ENCODE results near the gene CFAP52. TPM values are rescaled to one million over a fixed set of nuclear protein-coding genes. Genes with fewer than 3 reads are reported as not detected.

CFAP52 gene
- total and polyA plus RNA-seq, 2 experiments from 2014 or later, result not detected

- DNase-seq (ENCODE audit: low spot score), result no peak
- Histone ChIP-seq H3K4me1 (ENCODE audit: insufficient read depth) (no peaks in the 10 kb centered on the region), H3K27ac (ENCODE audit: low read depth) (no peak overlapping the region), H2AFZ (no peak overlapping the region), H3K4me3 (no peak overlapping the region), H3K4me2 (no peak overlapping the region), H3K36me3 (ENCODE audit: insufficient read depth) (0 out of 2 replicates have a peak, but pooled peaks cover 10% of the 10 kb centered on the region), H3K79me2 (replicated peaks; ENCODE audit: insufficient read depth) (peaks cover 7% of the 10 kb centered on the region), H3K27me3 (ENCODE audit: insufficient read depth) (no peaks in the 10 kb centered on the region), H3F3A (replicated peaks; ENCODE audit: low read depth) (no peaks in the 10 kb centered on the region), H4K20me1 (replicated peaks; ENCODE audit: insufficient read depth) (no peaks in the 10 kb centered on the region; the same call in 1 of the 2 replicates), H3K9me2 (ENCODE audit: insufficient read depth) (no peaks in the 10 kb centered on the region)
- TF ChIP-seq ZNF462 (CRISPR knock-in tag; IDR thresholded peaks at IDR 0.05), result no peak
- TF ChIP-seq EZH2 (IDR thresholded peaks at IDR 0.05; ENCODE audit: low read depth, unreplicated experiment), result no peak
- no peak for TF ChIP-seq ZNF114 (CRISPR knock-in tag; IDR thresholded peaks at IDR 0.05)
- TF ChIP-seq ZNF331 (CRISPR knock-in tag; IDR thresholded peaks at IDR 0.05; ENCODE audit: low read depth), result no peak
- no peak for TF ChIP-seq STAT1 (IDR thresholded peaks at IDR 0.05; ENCODE audit: unreplicated experiment)
- TF ChIP-seq ETS1 (IDR thresholded peaks at IDR 0.05), result no peak
- TF ChIP-seq EZH2phosphoT487 (IDR thresholded peaks at IDR 0.05; ENCODE audit: unreplicated experiment), result no peak
- no peak for TF ChIP-seq NANOG (IDR thresholded peaks at IDR 0.05; ENCODE audit: borderline replicate concordance)
- no peak for TF ChIP-seq REST (IDR thresholded peaks at IDR 0.05; ENCODE audit: unreplicated experiment)
- peaks cover 14% of the 10 kb centered on the region for H3K36me3 Mint-ChIP-seq (ENCODE audit: low read depth)
- no peaks in the 10 kb centered on the region for H3K27me3 Mint-ChIP-seq (ENCODE audit: insufficient read depth, low read depth, poor library complexity)
- no peak overlapping the region for H3K4me3 Mint-ChIP-seq
- no peak overlapping the region for H3K27ac Mint-ChIP-seq
- ATAC-seq, result no peak
- no peaks in the 10 kb centered on the region for H3K9me3 Mint-ChIP-seq
- no peaks in the 10 kb centered on the region for H3K4me1 Mint-ChIP-seq
These were observed 12.3 kb upstream of the CFAP52 start for GRCh38 chr17:9564104-9564503.
